Hepatocyte (in vitro differentiated cells): Measurements from ENCODE around the gene SSTR3.

ENCODE experiments used
- CTCF ChIP-seq: fragments of 200-600 bp; sonication (generic); IDR thresholded peaks from 2 replicates; pipeline ENCODE4 v1.5.1; 2016; ENCODE audit warnings: antibody characterized with exemption, mild to moderate bottlenecking; ENCODE audit not compliant: poor library complexity
- EZH2phosphoT487 ChIP-seq: fragments of 200-600 bp; sonication (generic); IDR thresholded peaks from one replicate; pipeline ENCODE4 v1.6.1; 2018; ENCODE audit warnings: antibody characterized with exemption, mild to moderate bottlenecking, low read depth, moderate library complexity; ENCODE audit not compliant: unreplicated experiment, severe bottlenecking

- TF ChIP-seq EZH2phosphoT487 (no peak), CTCF (no peak)
These were observed 1.1 kb upstream of the SSTR3 start for GRCh38 chr22:37213218-37213855.
